Retinal pigment epithelial cell (primary cell): Measurements from ENCODE around the gene ADCK2.
"Not testable (repeated sequence)": the region's sequence is repeated elsewhere in the genome, so short reads cannot be mapped to it uniquely, and the experiment has no call there.

Experiments used
- DNase-seq: peaks from one replicate; pipeline ENCODE4 v3.0.0-alpha.2; 2010; ENCODE audit warnings: low read depth
- H3K4me3 ChIP-seq: 2 replicates; pipeline ENCODE4 v1.5.1; 2011; ENCODE audit warnings: mild to moderate bottlenecking, low read length, control low read depth, moderate library complexity
- TF ChIP-seq, protein P1 (sequence below): conservative IDR thresholded peaks from 2 replicates; pipeline ENCODE4 v1.5.1; 2011; ENCODE audit warnings: low read depth, low read length, control low read depth, inconsistent platforms

Gene ADCK2

DNA sequence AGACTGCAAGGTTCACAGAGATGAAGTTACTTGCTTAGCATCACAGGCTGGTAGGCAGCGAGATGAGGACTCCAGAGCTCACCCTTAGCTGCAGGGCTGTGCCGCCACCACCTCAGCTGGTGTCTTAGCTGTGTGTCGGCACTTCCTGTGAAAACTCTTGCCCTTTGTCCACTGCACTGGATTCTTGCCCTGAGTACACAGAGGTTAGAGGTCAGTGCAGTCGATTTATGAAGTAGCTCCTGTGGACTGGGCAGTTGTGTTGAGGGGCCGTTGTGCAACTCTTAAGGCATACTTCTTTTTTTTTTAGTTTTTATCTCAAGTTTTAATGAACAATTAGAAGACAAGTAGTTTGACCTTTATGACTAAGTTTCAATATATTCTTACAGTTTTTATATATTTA lies 34.4 kb downstream of the ADCK2 start:
- H3K4me3 ChIP-seq: no peak overlapping the region
- DNase-seq: no peak
- TF ChIP-seq, protein P1, sequence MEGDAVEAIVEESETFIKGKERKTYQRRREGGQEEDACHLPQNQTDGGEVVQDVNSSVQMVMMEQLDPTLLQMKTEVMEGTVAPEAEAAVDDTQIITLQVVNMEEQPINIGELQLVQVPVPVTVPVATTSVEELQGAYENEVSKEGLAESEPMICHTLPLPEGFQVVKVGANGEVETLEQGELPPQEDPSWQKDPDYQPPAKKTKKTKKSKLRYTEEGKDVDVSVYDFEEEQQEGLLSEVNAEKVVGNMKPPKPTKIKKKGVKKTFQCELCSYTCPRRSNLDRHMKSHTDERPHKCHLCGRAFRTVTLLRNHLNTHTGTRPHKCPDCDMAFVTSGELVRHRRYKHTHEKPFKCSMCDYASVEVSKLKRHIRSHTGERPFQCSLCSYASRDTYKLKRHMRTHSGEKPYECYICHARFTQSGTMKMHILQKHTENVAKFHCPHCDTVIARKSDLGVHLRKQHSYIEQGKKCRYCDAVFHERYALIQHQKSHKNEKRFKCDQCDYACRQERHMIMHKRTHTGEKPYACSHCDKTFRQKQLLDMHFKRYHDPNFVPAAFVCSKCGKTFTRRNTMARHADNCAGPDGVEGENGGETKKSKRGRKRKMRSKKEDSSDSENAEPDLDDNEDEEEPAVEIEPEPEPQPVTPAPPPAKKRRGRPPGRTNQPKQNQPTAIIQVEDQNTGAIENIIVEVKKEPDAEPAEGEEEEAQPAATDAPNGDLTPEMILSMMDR: no peak

DNA sequence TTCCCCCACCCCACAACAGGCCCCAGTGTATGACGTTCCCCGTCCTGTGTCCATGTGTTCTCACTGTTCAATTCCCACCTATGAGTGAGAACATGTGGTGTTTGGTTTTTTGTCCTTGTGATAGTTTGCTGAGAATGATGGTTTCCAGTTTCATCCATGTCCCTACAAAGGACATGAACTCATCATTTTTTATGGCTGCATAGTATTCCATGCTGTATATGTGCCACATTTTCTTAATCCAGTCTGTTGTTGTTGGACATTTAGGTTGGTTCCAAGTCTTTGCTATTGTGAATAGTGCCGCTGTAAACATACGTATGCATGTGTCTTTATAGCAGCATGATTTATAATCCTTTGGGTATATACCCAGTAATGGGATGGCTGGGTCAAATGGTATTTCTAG lies 36.0 kb downstream of the ADCK2 start:
- not testable (repeated sequence) for DNase-seq, H3K4me3 ChIP-seq

DNA sequence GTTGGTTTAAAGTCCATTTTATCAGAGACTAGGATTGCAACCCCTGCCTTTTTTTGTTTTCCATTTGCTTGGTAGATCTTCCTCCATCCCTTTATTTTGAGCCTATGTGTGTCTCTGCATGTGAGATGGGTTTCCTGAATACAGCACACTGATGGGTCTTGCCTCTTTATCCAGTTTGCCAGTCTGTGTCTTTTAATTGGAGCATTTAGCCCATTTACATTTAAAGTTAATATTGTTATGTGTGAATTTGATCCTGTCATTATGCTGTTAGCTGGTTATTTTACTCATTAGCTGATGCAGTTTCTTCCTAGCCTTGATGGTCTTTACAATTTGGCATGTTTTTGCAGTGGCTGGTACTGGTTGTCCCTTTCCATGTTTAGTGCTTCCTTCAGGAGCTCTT lies 39.6 kb downstream of the ADCK2 start:
- DNase-seq, H3K4me3 ChIP-seq: not testable (repeated sequence)

DNA sequence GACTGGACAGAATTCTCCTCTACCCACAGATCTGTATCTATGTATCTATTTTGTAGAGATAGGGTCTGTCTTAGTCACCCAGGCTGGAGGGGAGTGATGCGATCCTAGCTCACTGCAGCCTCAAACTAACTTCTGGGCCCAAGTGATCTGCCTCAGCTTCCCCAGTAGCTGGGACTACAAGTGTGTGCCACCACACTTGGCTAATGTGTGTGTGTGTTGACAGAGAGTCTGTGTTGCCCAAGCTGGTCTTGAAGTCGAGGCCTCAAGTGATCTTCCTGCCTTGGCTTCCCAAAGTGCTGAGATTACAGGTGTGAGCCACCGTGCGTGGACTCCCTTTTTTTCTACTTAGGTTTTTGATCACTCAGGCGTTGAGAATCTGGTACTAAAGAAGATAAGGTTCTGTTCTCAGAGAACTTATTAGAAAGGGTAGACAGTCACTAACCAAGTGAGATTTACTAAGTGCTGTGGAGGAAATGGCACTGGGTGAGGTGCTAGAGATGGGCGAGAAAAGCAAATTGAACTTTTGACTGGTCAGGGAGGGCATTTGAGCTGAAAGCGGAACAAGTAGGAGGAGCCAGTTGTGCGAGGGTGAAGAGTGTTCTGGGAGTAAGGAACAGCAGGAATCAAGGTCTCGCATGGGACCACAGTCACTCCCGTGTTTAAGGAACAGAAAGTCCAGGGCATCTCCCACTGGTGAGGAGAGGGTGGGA lies 41.7 kb downstream of the ADCK2 start:
- TF ChIP-seq, protein P1: no peak
- DNase-seq: no peak
- no peak overlapping the region for H3K4me3 ChIP-seq

DNA sequence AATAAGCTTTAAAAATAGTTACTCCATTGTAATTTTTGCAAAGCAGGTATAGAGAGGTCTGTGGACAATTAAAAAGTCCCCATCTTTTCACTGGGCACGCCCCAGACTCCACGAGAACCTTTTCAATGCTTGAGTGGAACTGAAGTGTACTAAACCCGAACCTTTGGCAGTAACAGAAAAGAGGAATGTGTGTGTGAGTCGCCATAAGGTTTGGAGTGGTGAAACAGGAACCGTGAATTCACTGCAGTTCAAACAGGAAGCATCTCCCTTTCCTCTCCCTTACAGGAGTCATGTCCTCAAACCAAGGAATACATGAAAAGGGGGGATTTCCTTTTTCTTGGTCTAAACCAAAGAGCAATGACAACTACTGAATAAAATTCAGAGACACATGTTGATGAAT lies 47.0 kb downstream of the ADCK2 start:
- TF ChIP-seq, protein P1: no peak
- H3K4me3 ChIP-seq: no peak overlapping the region
- no peak for DNase-seq

DNA sequence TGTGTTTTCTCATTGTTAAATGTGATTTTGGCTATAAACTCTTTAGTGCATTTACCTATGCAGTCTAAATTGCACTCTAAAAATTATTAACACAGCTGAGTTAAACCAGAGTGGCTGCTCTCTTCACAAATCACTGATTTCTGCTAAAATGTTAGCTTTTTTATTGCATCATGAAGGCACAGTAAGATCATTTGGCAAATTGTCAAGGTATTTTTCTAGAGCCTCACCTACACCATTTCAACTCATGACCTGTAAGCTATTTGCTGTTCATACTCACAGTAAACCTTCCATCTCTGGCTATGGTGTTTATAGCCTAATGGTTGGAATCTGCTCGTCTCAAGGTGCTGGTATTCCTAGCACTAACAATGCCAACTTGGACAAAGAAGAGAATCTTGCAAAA lies 49.5 kb downstream of the ADCK2 start:
- DNase-seq: no peak
- H3K4me3 ChIP-seq: no peak overlapping the region
- TF ChIP-seq, protein P1: no peak

DNA sequence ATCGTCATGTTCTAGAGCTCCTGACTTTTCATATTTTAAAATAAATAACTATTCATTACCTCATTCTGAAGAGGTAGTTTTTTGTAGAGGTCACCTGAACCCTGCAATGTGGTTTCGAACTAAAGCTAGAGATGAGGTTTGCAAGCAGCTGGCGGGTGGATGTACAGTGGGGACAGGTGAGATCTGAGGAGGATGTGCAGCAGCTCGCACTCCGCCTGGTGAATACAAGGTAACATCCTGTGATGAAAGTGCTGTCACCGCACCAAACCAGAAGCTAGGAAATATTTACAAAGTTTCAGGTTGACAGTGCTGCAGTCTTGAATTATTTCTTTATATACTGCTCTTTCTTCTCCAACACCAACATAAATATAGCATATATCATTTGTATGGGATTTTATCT lies 50.3 kb downstream of the ADCK2 start:
- DNase-seq: no peak
- no peak overlapping the region for H3K4me3 ChIP-seq
- TF ChIP-seq, protein P1: no peak

DNA sequence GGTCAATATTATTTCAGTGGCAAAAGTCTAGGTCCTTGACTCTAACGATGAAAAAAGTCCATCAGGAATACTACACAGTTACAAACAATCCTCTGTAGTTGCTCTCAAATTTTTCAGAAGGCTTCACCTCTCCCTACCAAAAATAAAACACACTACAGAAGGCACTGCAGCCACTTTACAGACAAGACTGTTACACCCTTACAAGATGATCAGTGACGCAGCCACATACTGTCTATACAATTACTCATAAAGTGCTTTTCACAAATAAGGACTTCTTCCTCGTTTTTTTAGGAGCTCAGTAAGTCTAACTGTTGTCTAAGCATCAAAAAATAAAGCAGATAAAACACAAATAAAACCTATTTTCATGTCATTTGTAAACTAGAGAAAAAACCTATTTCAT lies 50.8 kb downstream of the ADCK2 start:
- no peak for DNase-seq
- TF ChIP-seq, protein P1: no peak
- H3K4me3 ChIP-seq: no peak overlapping the region
